AG04449 (cell line): ENCODE data around the gene HLA-F.
A peak's percentile ranks its signal among the peaks of the same experiment; 100 is the strongest.

Source experiments
- CTCF ChIA-PET: fragments of 350-600 bp; formaldehyde crosslinking; extraction: SDS; loops from one replicate; lab custom pipeline; 2021; ENCODE audit warnings: antibody characterized with exemption; lab: Yijun Ruan, JAX
- POLR2A ChIA-PET: fragments of 400-600, 350-600 bp; formaldehyde crosslinking; extraction: SDS; loops from one replicate; lab custom pipeline; 2020; ENCODE audit warnings: antibody characterized with exemption, inconsistent platforms; lab: Yijun Ruan, JAX
- DNase-seq: peaks from one replicate; pipeline ENCODE4 v3.0.0-alpha.2; 2010; ENCODE audit warnings: low read depth, low spot score
- H3K4me3 ChIP-seq: 2 replicates; pipeline ENCODE4 v1.5.1; 2011; ENCODE audit warnings: low read depth, mild to moderate bottlenecking, control low read depth, low read length
- CTCF ChIP-seq: IDR thresholded peaks from one replicate; pipeline ENCODE4 v1.5.1; 2011; ENCODE audit warnings: mild to moderate bottlenecking, moderate library complexity, low read length, control low read depth, inconsistent platforms; ENCODE audit not compliant: insufficient read depth; ENCODE audit errors: missing control alignments

HLA-F gene

GRCh38 chr6:29758761-29759160 lies 35.5 kb downstream of the HLA-F start:
- no peak for TF ChIP-seq CTCF
- H3K4me3 ChIP-seq = no peak overlapping the region
- CTCF ChIA-PET = interaction anchor here (1.0 to 1.4 kb wide), 3 partner anchors 9 to 20 kb away, joined by 4 to 5 read pairs (median 4); no protein-coding TSS in a partner anchor
- DNase-seq = no peak
- POLR2A ChIA-PET = no interaction called here

- H3K4me3 ChIP-seq = no peak overlapping the region
- ChIA-PET POLR2A (no interaction called here), CTCF (interaction anchor here (1.0 to 1.4 kb wide), 3 partner anchors 10 to 75 kb away, joined by 3 to 4 read pairs (median 4); no protein-coding TSS in a partner anchor)
- TF ChIP-seq CTCF = no peak
- no peak for DNase-seq
Measured at GRCh38 chr6:29759457-29759856, 36.2 kb downstream of the HLA-F start.

- no peak for DNase-seq
- POLR2A ChIA-PET = no interaction called here
- CTCF ChIA-PET = interaction anchor here (1.2 to 6.8 kb wide), 3 partner anchors 8 to 74 kb away, joined by 3 to 53 read pairs (median 7); no protein-coding TSS in a partner anchor
- TF ChIP-seq CTCF = no peak
- H3K4me3 ChIP-seq = no peak overlapping the region
Measured at GRCh38 chr6:29760328-29760727, 37.1 kb downstream of the HLA-F start.

GRCh38 chr6:29762051-29762450 lies 38.8 kb downstream of the HLA-F start:
- DNase-seq = no peak
- CTCF ChIA-PET = interaction anchor here (6.8 kb wide), 1 partner anchor 10 kb away, joined by 53 read pairs; no protein-coding TSS in a partner anchor
- H3K4me3 ChIP-seq = no peak overlapping the region
- POLR2A ChIA-PET = no interaction called here
- no peak for TF ChIP-seq CTCF

GRCh38 chr6:29762781-29763214 lies 39.6 kb downstream of the HLA-F start:
- POLR2A ChIA-PET = no interaction called here
- DNase-seq = no peak
- CTCF ChIA-PET = interaction anchor here (0.7 to 6.8 kb wide), 2 partner anchors 10 to 25 kb away, joined by 5 to 53 read pairs; no protein-coding TSS in a partner anchor
- no peak overlapping the region for H3K4me3 ChIP-seq
- no peak for TF ChIP-seq CTCF

- DNase-seq = peak; percentile 31
Measured at GRCh38 chr6:29763491-29764289, 40.5 kb downstream of the HLA-F start.

More at GRCh38 chr6:29763491-29764289, 40.5 kb downstream of the HLA-F start:
- CTCF ChIA-PET = interaction anchor here (0.7 to 6.8 kb wide), 4 partner anchors 11 to 114 kb away, joined by 3 to 53 read pairs (median 4); no protein-coding TSS in a partner anchor
- H3K4me3 ChIP-seq = no peak overlapping the region
- POLR2A ChIA-PET = no interaction called here
- TF ChIP-seq CTCF = no peak
